HL-60 (cell line): ENCODE data around the gene LATS1.

Experiments used
- DNase-seq, 2 experiments: peaks; one replicate each; pipeline ENCODE4 v3.0.0-alpha.2; 2010 to 2020; ENCODE audit warnings: low read depth in 1 of 2, low spot score in 1 of 2
- H3K27ac ChIP-seq: fragments of 250-450 bp; sonication (Bioruptor Pico); replicated peaks from 2 replicates; pipeline ENCODE4 v1.5.1; 2020; ENCODE audit warnings: mild to moderate bottlenecking, moderate library complexity
- H3K27me3 ChIP-seq: fragments of 250-450 bp; sonication (Bioruptor Pico); 2 replicates; pipeline ENCODE4 v1.5.1; 2021; ENCODE audit warnings: mild to moderate bottlenecking, moderate library complexity; ENCODE audit not compliant: insufficient read depth, poor library complexity, severe bottlenecking
- H3K4me3 ChIP-seq: replicated peaks from 2 replicates; pipeline ENCODE4 v1.5.1; 2011; ENCODE audit warnings: mild to moderate bottlenecking, control low read depth, low read length; ENCODE audit not compliant: insufficient read depth
- CTCF ChIP-seq: IDR thresholded peaks from one replicate; pipeline ENCODE4 v1.5.1; 2011; ENCODE audit warnings: low read length, control low read depth, inconsistent platforms; ENCODE audit not compliant: insufficient read depth
- GABPA ChIP-seq: IDR thresholded peaks from 2 replicates; pipeline ENCODE4 v1.6.1; 2012; ENCODE audit warnings: low read depth
- POLR2AphosphoS5 ChIP-seq: IDR thresholded peaks from 2 replicates; pipeline ENCODE4 v1.6.1; 2012; ENCODE audit warnings: low read depth
- REST ChIP-seq: IDR thresholded peaks from 2 replicates; pipeline ENCODE4 v1.6.1; 2012; ENCODE audit warnings: low read depth; ENCODE audit not compliant: insufficient replicate concordance
- SPI1 ChIP-seq: IDR thresholded peaks from 2 replicates; pipeline ENCODE4 v1.6.1; 2012; ENCODE audit warnings: low read depth, mild to moderate bottlenecking, borderline replicate concordance

LATS1 gene

DNA sequence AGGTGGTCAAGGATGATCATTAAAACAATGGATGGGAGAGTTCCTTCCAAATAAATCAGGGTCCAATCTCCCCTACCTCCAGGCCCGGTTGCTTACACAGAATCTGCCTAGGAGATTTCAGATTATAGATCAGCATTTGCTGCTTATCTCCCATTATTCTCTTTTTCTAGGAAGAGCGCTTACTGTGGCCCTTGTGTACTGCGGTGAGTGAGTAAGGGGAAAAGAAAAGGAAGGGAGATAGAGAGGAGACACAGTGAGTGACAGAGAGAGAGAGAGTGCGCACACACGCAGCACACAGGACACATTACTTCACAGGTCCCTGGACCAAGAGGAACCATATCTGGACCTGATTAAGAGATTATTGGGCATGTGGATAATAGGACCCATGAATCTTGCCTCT, 6.2 kb downstream of the LATS1 start:
- no peak for DNase-seq
- no peak overlapping the region for H3K4me3 ChIP-seq
- H3K27ac ChIP-seq, result no peak overlapping the region
- no peaks in the 10 kb centered on the region for H3K27me3 ChIP-seq
- TF ChIP-seq SPI1 (no peak), GABPA (no peak), CTCF (no peak), POLR2AphosphoS5 (no peak), REST (no peak)

GRCh38 chr6:149701714-149702113, 16.2 kb downstream of the LATS1 start:
- TF ChIP-seq POLR2AphosphoS5, result no peak
- DNase-seq, result no peak
- H3K27me3 ChIP-seq, result no peaks in the 10 kb centered on the region
- no peak overlapping the region for H3K4me3 ChIP-seq
- no peak overlapping the region for H3K27ac ChIP-seq

GRCh38 chr6:149699150-149699549, 18.8 kb downstream of the LATS1 start:
- Histone ChIP-seq H3K27ac (no peak overlapping the region), H3K4me3 (no peak overlapping the region), H3K27me3 (no peaks in the 10 kb centered on the region)
- no peak for DNase-seq
- TF ChIP-seq SPI1 (no peak), REST (no peak), POLR2AphosphoS5 (no peak), CTCF (no peak), GABPA (no peak)

- no peak overlapping the region for H3K27ac ChIP-seq
- H3K27me3 ChIP-seq, result no peaks in the 10 kb centered on the region
- TF ChIP-seq REST, result no peak
- TF ChIP-seq GABPA, result no peak
- TF ChIP-seq SPI1, result no peak
- no peak for TF ChIP-seq CTCF
- no peak for TF ChIP-seq POLR2AphosphoS5
- no peak overlapping the region for H3K4me3 ChIP-seq
- DNase-seq, result no peak
Measured at GRCh38 chr6:149698175-149698574, 19.7 kb downstream of the LATS1 start.
